Hepatocyte (in vitro differentiated cells): ENCODE results near the gene DIAPH1. TPM values are rescaled to one million over a fixed set of nuclear protein-coding genes. Genes with fewer than 3 reads are reported as not detected.

Source experiments
- DNase-seq: peaks from one replicate; pipeline ENCODE4 v3.0.0-alpha.2; 2016; ENCODE audit warnings: low spot score
- H2AFZ ChIP-seq: fragments of 200-600 bp; sonication (generic); 2 replicates; pipeline ENCODE4 v1.6.0; 2016; ENCODE audit warnings: antibody characterized with exemption, mild to moderate bottlenecking
- H3K27ac ChIP-seq: fragments of 200-600 bp; sonication (generic); 2 replicates; pipeline ENCODE4 v1.5.1; 2016; ENCODE audit warnings: mild to moderate bottlenecking
- H3K27me3 ChIP-seq: fragments of 200-600 bp; sonication (generic); 2 replicates; pipeline ENCODE4 v1.6.1; 2016
- H3K36me3 ChIP-seq: fragments of 200-600 bp; sonication (generic); replicated peaks from 2 replicates; pipeline ENCODE4 v1.5.1; 2016; ENCODE audit warnings: low read depth; ENCODE audit not compliant: insufficient read depth
- H3K4me1 ChIP-seq: fragments of 200-600 bp; sonication (generic); 2 replicates; pipeline ENCODE4 v1.5.1; 2016; ENCODE audit warnings: mild to moderate bottlenecking, moderate library complexity; ENCODE audit not compliant: insufficient read depth
- H3K4me2 ChIP-seq: fragments of 200-600 bp; sonication (generic); 2 replicates; pipeline ENCODE4 v1.6.0; 2016
- H3K4me3 ChIP-seq: fragments of 200-600 bp; sonication (generic); 2 replicates; pipeline ENCODE4 v1.5.1; 2016; ENCODE audit warnings: mild to moderate bottlenecking
- H3K79me2 ChIP-seq: fragments of 200-600 bp; sonication (generic); 2 replicates; pipeline ENCODE4 v1.6.0; 2017; ENCODE audit warnings: mild to moderate bottlenecking
- H3K9me2 ChIP-seq: fragments of 200-600 bp; sonication (generic); replicated peaks from 2 replicates; pipeline ENCODE4 v1.6.0; 2017; ENCODE audit warnings: mild to moderate bottlenecking; ENCODE audit not compliant: insufficient read depth
- H3K9me3 ChIP-seq: fragments of 200-600 bp; sonication (generic); 2 replicates; pipeline ENCODE4 v1.5.1; 2016; ENCODE audit warnings: low read depth, mild to moderate bottlenecking
- H4K20me1 ChIP-seq: fragments of 200-600 bp; sonication (generic); 2 replicates; pipeline ENCODE4 v1.6.0; 2016; ENCODE audit warnings: mild to moderate bottlenecking; ENCODE audit not compliant: insufficient read depth, poor library complexity, severe bottlenecking
- CTCF ChIP-seq: fragments of 200-600 bp; sonication (generic); IDR thresholded peaks from 2 replicates; pipeline ENCODE4 v1.5.1; 2016; ENCODE audit warnings: antibody characterized with exemption, mild to moderate bottlenecking; ENCODE audit not compliant: poor library complexity
- EZH2 ChIP-seq: fragments of 200-600 bp; sonication (generic); IDR thresholded peaks from 2 replicates; pipeline ENCODE4 v1.6.1; 2016; ENCODE audit warnings: antibody characterized with exemption, mild to moderate bottlenecking, borderline replicate concordance
- EZH2phosphoT487 ChIP-seq: fragments of 200-600 bp; sonication (generic); IDR thresholded peaks from one replicate; pipeline ENCODE4 v1.6.1; 2018; ENCODE audit warnings: antibody characterized with exemption, mild to moderate bottlenecking, low read depth, moderate library complexity; ENCODE audit not compliant: unreplicated experiment, severe bottlenecking
- WGBS: methylation state at CpG from one replicate; pipeline ENCODE4 v1.1.6; 2016; ENCODE audit warnings: low lambda C conversion rate; ENCODE audit errors: missing lambda C conversion rate; 5-methylcytosine and 5-hydroxymethylcytosine counted together
- polyA plus RNA-seq: library from polyadenylated mRNA; unstranded; fragments of >200 nt; fragmentation: Nextera tagmentation; extraction: Ambion mirVana; gene quantifications from 2 replicates; pipeline ENCODE4 v1.2.1, GENCODE V29; 2016
- total RNA-seq: library from RNA; depleted of rRNA; stranded (reverse); fragments of >200 nt; gene quantifications from 2 replicates; pipeline ENCODE4 v1.2.3, GENCODE V29; 2014

Gene DIAPH1
- total and polyA plus RNA-seq, 2 experiments from 2014 or later, result 56.6 to 62.4 TPM

DNA sequence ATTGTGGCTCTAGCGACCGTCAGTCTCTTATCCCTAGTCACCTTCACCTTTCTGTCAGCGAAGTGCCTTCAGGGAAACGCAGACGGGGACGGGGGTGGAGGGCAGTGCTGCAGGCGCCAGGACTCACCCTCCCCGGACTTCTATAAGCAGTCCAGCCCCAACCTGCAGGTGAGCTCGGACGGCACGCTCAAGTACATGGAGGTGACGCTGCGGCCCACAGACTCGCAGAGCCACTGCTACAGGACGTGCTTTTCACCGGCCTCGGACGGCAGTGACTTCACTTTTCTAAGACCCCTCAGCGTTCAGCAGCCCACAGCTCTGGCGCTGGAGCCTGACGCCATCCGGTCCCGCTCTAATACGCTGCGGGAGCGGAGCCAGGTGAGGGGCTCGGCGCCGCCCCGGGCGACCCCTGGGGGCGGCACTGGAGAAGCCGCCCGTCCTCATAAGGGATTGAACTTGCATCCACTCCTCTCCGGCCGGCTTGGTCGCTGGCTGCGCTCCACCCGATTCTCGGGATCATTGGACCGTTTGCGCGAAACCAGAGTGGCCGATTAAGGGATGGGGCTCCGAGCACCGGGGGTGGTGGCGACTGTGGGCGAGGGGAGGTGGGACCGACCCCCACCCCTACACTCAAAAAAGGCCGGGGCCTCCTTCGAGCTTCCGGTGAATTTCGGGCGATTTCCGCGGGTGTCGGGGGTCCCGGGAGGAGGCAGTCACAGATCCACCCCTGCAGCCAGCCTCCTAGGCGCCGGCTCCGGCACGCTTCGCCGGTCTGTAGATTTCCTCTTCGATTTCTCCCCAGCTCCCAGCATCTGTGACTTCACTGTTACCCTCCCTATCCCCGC lies 127.3 kb downstream of the DIAPH1 start:
- no peak for DNase-seq
- TF ChIP-seq EZH2phosphoT487 (peak; percentile 60), CTCF (no peak)
- no peaks in the 10 kb centered on the region for H4K20me1 ChIP-seq
- no peak overlapping the region for H3K4me3 ChIP-seq
- peak overlapping the region; percentile 70 for H3K4me2 ChIP-seq
- peaks cover 19% of the 10 kb centered on the region for H3K4me1 ChIP-seq
- no peak overlapping the region for H2AFZ ChIP-seq
- no peaks in the 10 kb centered on the region for H3K9me3 ChIP-seq
- no peaks in the 10 kb centered on the region for H3K36me3 ChIP-seq
- peaks cover 27% of the 10 kb centered on the region for H3K27me3 ChIP-seq
- H3K27ac ChIP-seq, result no peak overlapping the region
- WGBS, result 38% methylated on average over 56 of the region's 66 CpGs
- peaks cover under 1% of the 10 kb centered on the region for H3K79me2 ChIP-seq
- H3K9me2 ChIP-seq, result no peaks in the 10 kb centered on the region

DNA sequence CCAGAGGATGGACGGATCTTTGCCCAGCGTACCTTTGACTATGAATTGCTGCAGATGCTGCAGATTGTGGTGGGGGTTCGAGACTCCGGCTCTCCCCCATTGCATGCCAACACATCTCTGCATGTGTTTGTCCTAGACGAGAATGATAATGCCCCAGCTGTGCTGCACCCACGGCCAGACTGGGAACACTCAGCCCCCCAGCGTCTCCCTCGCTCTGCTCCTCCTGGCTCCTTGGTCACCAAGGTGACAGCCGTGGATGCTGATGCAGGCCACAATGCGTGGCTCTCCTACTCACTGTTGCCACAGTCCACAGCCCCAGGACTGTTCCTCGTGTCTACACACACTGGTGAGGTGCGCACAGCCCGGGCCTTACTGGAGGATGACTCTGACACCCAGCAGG lies 128.0 kb downstream of the DIAPH1 start:
- H3K9me3 ChIP-seq, result no peaks in the 10 kb centered on the region
- no peak for TF ChIP-seq EZH2
- TF ChIP-seq CTCF, result no peak
- no peak for TF ChIP-seq EZH2phosphoT487
- peaks cover 19% of the 10 kb centered on the region for H3K4me1 ChIP-seq
- H3K36me3 ChIP-seq, result no peaks in the 10 kb centered on the region
- 95% methylated on average over 13 of the region's 13 CpGs for WGBS
- H3K4me2 ChIP-seq, result no peak overlapping the region
- H2AFZ ChIP-seq, result no peak overlapping the region
- DNase-seq, result no peak
- H3K27ac ChIP-seq, result no peak overlapping the region
- H3K27me3 ChIP-seq, result peaks cover 29% of the 10 kb centered on the region
- H4K20me1 ChIP-seq, result no peaks in the 10 kb centered on the region
- no peaks in the 10 kb centered on the region for H3K9me2 ChIP-seq
- H3K79me2 ChIP-seq, result peaks cover 5% of the 10 kb centered on the region
- H3K4me3 ChIP-seq, result no peak overlapping the region

DNA sequence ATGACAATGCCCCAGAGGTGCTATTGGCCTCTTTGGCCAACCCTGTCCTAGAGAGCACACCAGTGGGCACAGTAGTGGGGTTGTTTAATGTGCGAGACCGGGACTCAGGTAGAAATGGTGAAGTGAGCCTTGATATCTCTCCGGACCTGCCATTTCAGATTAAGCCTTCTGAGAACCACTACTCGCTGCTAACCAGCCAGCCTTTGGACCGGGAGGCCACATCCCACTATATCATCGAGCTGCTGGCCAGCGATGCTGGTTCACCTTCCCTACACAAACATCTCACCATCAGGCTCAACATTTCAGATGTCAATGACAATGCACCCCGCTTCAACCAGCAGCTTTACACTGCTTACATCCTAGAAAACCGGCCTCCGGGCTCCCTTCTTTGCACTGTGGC lies 128.5 kb downstream of the DIAPH1 start:
- H3K27me3 ChIP-seq, result peaks cover 34% of the 10 kb centered on the region
- no peak for TF ChIP-seq CTCF

GRCh38 chr5:141489841-141490240 lies 129.0 kb downstream of the DIAPH1 start:
- Histone ChIP-seq H4K20me1 (no peaks in the 10 kb centered on the region), H3K4me2 (no peak overlapping the region), H3K9me2 (no peaks in the 10 kb centered on the region), H3K27me3 (peaks cover 36% of the 10 kb centered on the region), H3K9me3 (no peaks in the 10 kb centered on the region), H3K4me3 (no peak overlapping the region), H2AFZ (no peak overlapping the region), H3K79me2 (peaks cover 10% of the 10 kb centered on the region), H3K4me1 (peaks cover 10% of the 10 kb centered on the region), H3K27ac (no peak overlapping the region), H3K36me3 (no peaks in the 10 kb centered on the region)
- no peak for TF ChIP-seq CTCF
- TF ChIP-seq EZH2phosphoT487, result no peak
- TF ChIP-seq EZH2, result no peak
- no peak for DNase-seq
- WGBS, result 97% methylated on average over 10 of the region's 10 CpGs

More for the DNA sequence above, 128.5 kb downstream of the DIAPH1 start:
- Histone ChIP-seq H2AFZ (no peak overlapping the region), H3K27ac (no peak overlapping the region), H3K4me2 (no peak overlapping the region), H3K9me3 (no peaks in the 10 kb centered on the region), H3K4me1 (peaks cover 14% of the 10 kb centered on the region), H3K79me2 (peaks cover 7% of the 10 kb centered on the region), H3K4me3 (no peak overlapping the region), H3K9me2 (no peaks in the 10 kb centered on the region), H4K20me1 (no peaks in the 10 kb centered on the region), H3K36me3 (no peaks in the 10 kb centered on the region)
- WGBS, result 96% methylated on average over 10 of the region's 10 CpGs
- DNase-seq, result no peak
